NB4 (cell line): ENCODE data around the gene LRRK1.

Experiments
- MYC ChIP-seq: IDR thresholded peaks from 2 replicates; pipeline ENCODE4 v1.6.1; 2011; ENCODE audit warnings: low read depth, low read length
- POLR2A ChIP-seq: IDR thresholded peaks from 2 replicates; pipeline ENCODE4 v1.6.1; 2011; ENCODE audit warnings: mild to moderate bottlenecking; ENCODE audit not compliant: insufficient read length; ENCODE audit errors: extremely low read depth
- TF ChIP-seq, protein P1 (sequence below): IDR thresholded peaks from one replicate; pipeline ENCODE4 v1.5.1; 2012; ENCODE audit warnings: low read depth, low read length
- TF ChIP-seq, protein P2 (sequence below): IDR thresholded peaks from 2 replicates; pipeline ENCODE4 v1.6.1; 2011; ENCODE audit warnings: low read depth, low read length

DNA sequence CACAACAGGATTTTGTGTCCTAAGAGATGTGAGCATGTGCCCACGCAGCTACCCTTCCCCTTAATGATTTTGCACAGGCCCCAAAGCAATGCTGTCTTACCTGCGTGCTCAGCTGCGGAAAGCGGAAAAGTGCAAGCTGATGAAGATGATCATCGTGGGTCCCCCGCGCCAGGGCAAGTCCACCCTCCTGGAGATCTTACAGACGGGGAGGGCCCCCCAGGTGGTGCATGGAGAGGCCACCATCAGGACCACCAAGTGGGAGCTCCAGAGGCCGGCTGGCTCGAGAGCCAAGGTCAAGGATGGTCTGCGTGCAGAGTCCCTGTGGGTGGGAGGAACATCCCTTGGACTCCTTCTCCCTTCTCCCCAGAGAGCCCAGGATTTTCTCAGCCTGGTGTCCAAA is 103.1 kb downstream of the LRRK1 start:
- TF ChIP-seq, protein P1, sequence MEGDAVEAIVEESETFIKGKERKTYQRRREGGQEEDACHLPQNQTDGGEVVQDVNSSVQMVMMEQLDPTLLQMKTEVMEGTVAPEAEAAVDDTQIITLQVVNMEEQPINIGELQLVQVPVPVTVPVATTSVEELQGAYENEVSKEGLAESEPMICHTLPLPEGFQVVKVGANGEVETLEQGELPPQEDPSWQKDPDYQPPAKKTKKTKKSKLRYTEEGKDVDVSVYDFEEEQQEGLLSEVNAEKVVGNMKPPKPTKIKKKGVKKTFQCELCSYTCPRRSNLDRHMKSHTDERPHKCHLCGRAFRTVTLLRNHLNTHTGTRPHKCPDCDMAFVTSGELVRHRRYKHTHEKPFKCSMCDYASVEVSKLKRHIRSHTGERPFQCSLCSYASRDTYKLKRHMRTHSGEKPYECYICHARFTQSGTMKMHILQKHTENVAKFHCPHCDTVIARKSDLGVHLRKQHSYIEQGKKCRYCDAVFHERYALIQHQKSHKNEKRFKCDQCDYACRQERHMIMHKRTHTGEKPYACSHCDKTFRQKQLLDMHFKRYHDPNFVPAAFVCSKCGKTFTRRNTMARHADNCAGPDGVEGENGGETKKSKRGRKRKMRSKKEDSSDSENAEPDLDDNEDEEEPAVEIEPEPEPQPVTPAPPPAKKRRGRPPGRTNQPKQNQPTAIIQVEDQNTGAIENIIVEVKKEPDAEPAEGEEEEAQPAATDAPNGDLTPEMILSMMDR: no peak
- no peak for TF ChIP-seq POLR2A
- TF ChIP-seq, protein P2, sequence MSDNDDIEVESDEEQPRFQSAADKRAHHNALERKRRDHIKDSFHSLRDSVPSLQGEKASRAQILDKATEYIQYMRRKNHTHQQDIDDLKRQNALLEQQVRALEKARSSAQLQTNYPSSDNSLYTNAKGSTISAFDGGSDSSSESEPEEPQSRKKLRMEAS: no peak
- TF ChIP-seq MYC: no peak
